ENCODE measurements around the gene LRRC73. TPM values are rescaled to one million over a fixed set of nuclear protein-coding genes. Genes with fewer than 3 reads are reported as not detected.

Gene LRRC73
- total RNA-seq, 1 donor from 2014 or later, result not detected

- DNase-seq (ENCODE audit: low read depth), result no peak
- H3K36me3 ChIP-seq (ENCODE audit: control insufficient read depth, insufficient read depth, low read length), result no peaks in the 10 kb centered on the region
- H3K4me3 ChIP-seq (ENCODE audit: low read depth, low read length), result no peak overlapping the region
- TF ChIP-seq, protein P1, sequence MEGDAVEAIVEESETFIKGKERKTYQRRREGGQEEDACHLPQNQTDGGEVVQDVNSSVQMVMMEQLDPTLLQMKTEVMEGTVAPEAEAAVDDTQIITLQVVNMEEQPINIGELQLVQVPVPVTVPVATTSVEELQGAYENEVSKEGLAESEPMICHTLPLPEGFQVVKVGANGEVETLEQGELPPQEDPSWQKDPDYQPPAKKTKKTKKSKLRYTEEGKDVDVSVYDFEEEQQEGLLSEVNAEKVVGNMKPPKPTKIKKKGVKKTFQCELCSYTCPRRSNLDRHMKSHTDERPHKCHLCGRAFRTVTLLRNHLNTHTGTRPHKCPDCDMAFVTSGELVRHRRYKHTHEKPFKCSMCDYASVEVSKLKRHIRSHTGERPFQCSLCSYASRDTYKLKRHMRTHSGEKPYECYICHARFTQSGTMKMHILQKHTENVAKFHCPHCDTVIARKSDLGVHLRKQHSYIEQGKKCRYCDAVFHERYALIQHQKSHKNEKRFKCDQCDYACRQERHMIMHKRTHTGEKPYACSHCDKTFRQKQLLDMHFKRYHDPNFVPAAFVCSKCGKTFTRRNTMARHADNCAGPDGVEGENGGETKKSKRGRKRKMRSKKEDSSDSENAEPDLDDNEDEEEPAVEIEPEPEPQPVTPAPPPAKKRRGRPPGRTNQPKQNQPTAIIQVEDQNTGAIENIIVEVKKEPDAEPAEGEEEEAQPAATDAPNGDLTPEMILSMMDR (IDR thresholded peaks at IDR 0.05; ENCODE audit: insufficient read depth, low read length, poor library complexity, severe bottlenecking), result no peak
- no peaks in the 10 kb centered on the region for H3K27me3 ChIP-seq (ENCODE audit: control insufficient read depth, insufficient read depth, low read length)
Observed at GRCh38 chr6:43475516-43475915, 34.6 kb downstream of the LRRC73 start.

DNA sequence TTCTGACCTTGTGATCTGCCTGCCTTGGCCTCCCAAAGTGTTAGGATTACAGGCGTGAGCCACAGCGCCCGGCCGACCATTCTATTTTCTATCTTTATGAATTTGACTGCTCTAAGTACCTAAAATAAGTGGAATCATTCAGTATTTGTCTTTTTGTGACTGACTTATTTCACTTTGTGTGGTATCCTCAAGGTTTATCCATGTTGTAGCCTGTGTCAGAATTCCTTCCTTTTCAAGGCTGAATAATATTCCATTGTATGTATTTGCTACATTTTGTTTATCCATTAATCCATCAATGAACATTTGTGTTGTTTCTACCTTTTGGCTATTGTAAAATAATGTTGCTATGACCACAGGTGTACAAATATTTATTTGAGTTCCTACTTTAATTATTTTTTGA, 37.6 kb downstream of the LRRC73 start:
- TF ChIP-seq, protein P1 (IDR thresholded peaks at IDR 0.05; ENCODE audit: insufficient read depth, low read length, poor library complexity, severe bottlenecking), result no peak
- no peak for DNase-seq (ENCODE audit: low read depth)
- H3K36me3 ChIP-seq (ENCODE audit: control insufficient read depth, insufficient read depth, low read length), result no peaks in the 10 kb centered on the region
- no peak overlapping the region for H3K4me3 ChIP-seq (ENCODE audit: low read depth, low read length)
- no peaks in the 10 kb centered on the region for H3K27me3 ChIP-seq (ENCODE audit: control insufficient read depth, insufficient read depth, low read length)

GRCh38 chr6:43471399-43471798, 38.7 kb downstream of the LRRC73 start:
- no peak for DNase-seq (ENCODE audit: low read depth)
- no peaks in the 10 kb centered on the region for H3K36me3 ChIP-seq (ENCODE audit: control insufficient read depth, insufficient read depth, low read length)
- no peaks in the 10 kb centered on the region for H3K27me3 ChIP-seq (ENCODE audit: control insufficient read depth, insufficient read depth, low read length)
- H3K4me3 ChIP-seq (ENCODE audit: low read depth, low read length), result no peak overlapping the region
- TF ChIP-seq, protein P1 (IDR thresholded peaks at IDR 0.05; ENCODE audit: insufficient read depth, low read length, poor library complexity, severe bottlenecking), result no peak

DNA sequence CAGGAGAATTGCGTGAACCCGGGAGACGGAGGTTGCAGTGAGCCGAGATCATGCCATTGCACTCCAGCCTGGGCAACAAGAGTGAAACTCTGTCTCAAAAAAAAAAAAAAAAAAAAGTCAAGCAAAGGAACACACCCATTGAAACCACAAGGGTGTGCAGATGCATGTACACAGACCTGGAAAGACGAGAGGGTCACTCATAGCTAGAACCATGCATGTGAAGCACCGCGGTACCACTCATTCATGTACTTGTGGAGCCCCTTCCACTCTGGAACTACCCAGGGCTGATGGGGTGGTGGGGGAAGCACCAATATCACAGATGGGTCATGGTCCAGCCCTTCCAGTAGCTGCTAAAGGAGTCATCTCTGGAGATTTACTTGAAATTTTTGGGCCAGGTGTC, 40.2 kb downstream of the LRRC73 start:
- H3K36me3 ChIP-seq (ENCODE audit: control insufficient read depth, insufficient read depth, low read length), result no peaks in the 10 kb centered on the region
- TF ChIP-seq, protein P1 (IDR thresholded peaks at IDR 0.05; ENCODE audit: insufficient read depth, low read length, poor library complexity, severe bottlenecking), result no peak
- H3K4me3 ChIP-seq (ENCODE audit: low read depth, low read length), result no peak overlapping the region
- DNase-seq (ENCODE audit: low read depth), result no peak
- H3K27me3 ChIP-seq (ENCODE audit: control insufficient read depth, insufficient read depth, low read length), result no peaks in the 10 kb centered on the region

GRCh38 chr6:43468748-43469681, 41.1 kb downstream of the LRRC73 start:
- no peaks in the 10 kb centered on the region for H3K36me3 ChIP-seq (ENCODE audit: control insufficient read depth, insufficient read depth, low read length)
- no peaks in the 10 kb centered on the region for H3K27me3 ChIP-seq (ENCODE audit: control insufficient read depth, insufficient read depth, low read length)
- DNase-seq (ENCODE audit: low read depth), result no peak
- TF ChIP-seq, protein P1 (IDR thresholded peaks at IDR 0.05; ENCODE audit: insufficient read depth, low read length, poor library complexity, severe bottlenecking), result no peak
- H3K4me3 ChIP-seq (ENCODE audit: low read depth, low read length), result no peak overlapping the region

Measured in kidney epithelial cell (primary cell).